ENCODE results near the gene PLPPR3. TPM values are rescaled to one million over a fixed set of nuclear protein-coding genes. Genes with fewer than 3 reads are reported as not detected.

Gene PLPPR3
- total RNA-seq, 2 donors from 2014 or later: 110 to 111 TPM

DNA sequence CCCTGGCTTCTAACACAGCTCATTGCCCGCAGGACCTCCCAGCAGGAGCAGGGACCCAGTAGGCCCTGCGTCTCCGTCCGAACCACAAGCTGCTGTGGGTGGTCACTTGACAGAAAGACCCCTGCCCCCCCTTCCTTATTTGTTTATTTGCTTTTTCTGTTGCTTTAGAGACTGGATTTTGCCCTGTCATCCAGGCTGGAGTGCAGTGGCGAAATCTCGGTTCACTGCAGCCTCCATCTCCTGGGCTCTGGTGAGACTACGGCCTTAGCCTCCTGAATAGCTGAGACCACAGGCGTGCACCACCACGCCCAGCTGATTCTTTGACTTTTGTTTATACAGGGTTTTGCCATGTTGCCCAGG, 32.1 kb downstream of the PLPPR3 start:
- no peak for DNase-seq
- no peak overlapping the region for H3K4me3 Mint-ChIP-seq
- peaks cover 4% of the 10 kb centered on the region for H3K36me3 ChIP-seq (ENCODE audit: control insufficient read depth, insufficient read depth, low read length)
- H3K36me3 Mint-ChIP-seq (ENCODE audit: low read depth): peaks cover 4% of the 10 kb centered on the region
- H3K9ac ChIP-seq (ENCODE audit: extremely low read depth, low read length, poor library complexity, severe bottlenecking): peak overlapping the region; percentile 4
- no peak overlapping the region for H3K4me3 ChIP-seq (ENCODE audit: low read length)
- H3K4me1 Mint-ChIP-seq: peaks cover 18% of the 10 kb centered on the region
- H3K27me3 Mint-ChIP-seq (ENCODE audit: insufficient read depth): no peaks in the 10 kb centered on the region
- no peaks in the 10 kb centered on the region for H3K9me3 ChIP-seq (ENCODE audit: control insufficient read depth, low read length)
- no peaks in the 10 kb centered on the region for H3K27me3 ChIP-seq (ENCODE audit: control insufficient read depth, insufficient read depth, low read length, poor library complexity, severe bottlenecking)
- peak overlapping the region; percentile 93 for H3K27ac ChIP-seq (ENCODE audit: low read depth, low read length)
- TF ChIP-seq, protein P1, sequence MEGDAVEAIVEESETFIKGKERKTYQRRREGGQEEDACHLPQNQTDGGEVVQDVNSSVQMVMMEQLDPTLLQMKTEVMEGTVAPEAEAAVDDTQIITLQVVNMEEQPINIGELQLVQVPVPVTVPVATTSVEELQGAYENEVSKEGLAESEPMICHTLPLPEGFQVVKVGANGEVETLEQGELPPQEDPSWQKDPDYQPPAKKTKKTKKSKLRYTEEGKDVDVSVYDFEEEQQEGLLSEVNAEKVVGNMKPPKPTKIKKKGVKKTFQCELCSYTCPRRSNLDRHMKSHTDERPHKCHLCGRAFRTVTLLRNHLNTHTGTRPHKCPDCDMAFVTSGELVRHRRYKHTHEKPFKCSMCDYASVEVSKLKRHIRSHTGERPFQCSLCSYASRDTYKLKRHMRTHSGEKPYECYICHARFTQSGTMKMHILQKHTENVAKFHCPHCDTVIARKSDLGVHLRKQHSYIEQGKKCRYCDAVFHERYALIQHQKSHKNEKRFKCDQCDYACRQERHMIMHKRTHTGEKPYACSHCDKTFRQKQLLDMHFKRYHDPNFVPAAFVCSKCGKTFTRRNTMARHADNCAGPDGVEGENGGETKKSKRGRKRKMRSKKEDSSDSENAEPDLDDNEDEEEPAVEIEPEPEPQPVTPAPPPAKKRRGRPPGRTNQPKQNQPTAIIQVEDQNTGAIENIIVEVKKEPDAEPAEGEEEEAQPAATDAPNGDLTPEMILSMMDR (conservative IDR thresholded peaks at IDR 0.05): no peak
- peaks cover 4% of the 10 kb centered on the region for H3K4me1 ChIP-seq (ENCODE audit: control insufficient read depth, insufficient read depth, low read length)
- peak overlapping the region; percentile 75 for H3K27ac Mint-ChIP-seq
- WGBS, 2 experiments (ENCODE audit: insufficient coverage in 1 of 2, insufficient read length in 1 of 2): 77 to 91% methylated on average over 8 to 9 of the region's 9 CpGs
- H3K9me3 Mint-ChIP-seq: no peaks in the 10 kb centered on the region

DNA sequence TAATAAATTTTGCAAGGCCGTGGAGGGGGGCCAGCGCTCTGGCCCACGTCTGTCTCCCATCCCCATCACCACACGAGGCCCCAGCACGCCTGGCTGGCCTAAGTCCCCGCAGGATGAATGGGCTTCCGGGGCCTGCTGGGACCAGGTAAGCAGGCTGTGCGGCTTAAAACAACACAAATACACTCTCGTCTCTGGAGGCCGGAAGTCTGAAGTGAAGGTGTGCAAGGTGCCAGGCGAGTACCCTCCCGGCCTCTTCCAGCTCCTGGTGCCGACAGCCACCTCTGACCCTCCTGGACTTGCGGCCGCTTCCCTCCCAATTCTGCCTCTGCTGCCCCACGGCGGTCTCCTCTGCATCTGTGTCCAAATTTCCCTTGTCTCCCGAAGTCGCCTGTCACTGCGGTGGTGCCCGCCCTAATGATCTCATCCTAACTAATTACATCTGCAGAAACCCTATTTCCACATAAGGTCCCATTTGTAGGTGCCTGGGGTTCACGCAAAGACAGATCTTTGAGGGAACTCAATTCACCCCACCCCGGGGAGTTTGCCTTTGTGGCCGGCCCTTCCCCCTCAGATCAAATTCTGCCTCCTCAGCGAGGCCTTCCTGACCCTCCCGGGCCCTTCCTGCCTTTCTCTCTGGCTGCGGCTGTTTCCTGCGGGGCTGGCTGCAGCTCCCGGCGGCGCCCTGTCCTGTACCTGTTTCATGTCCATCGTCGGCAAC, 32.6 kb downstream of the PLPPR3 start:
- Histone ChIP-seq H3K9me3 (ENCODE audit: control insufficient read depth, low read length) (no peaks in the 10 kb centered on the region), H3K27ac (ENCODE audit: low read depth, low read length) (peak overlapping the region; percentile 93), H3K36me3 (ENCODE audit: control insufficient read depth, insufficient read depth, low read length) (peaks cover 4% of the 10 kb centered on the region), H3K4me3 (ENCODE audit: low read length) (no peak overlapping the region), H3K9ac (ENCODE audit: extremely low read depth, low read length, poor library complexity, severe bottlenecking) (peak overlapping the region; percentile 4), H3K27me3 (ENCODE audit: control insufficient read depth, insufficient read depth, low read length, poor library complexity, severe bottlenecking) (no peaks in the 10 kb centered on the region), H3K4me1 (ENCODE audit: control insufficient read depth, insufficient read depth, low read length) (peaks cover 4% of the 10 kb centered on the region)
- H3K9me3 Mint-ChIP-seq: peaks cover 3% of the 10 kb centered on the region
- peaks cover 8% of the 10 kb centered on the region for H3K36me3 Mint-ChIP-seq (ENCODE audit: low read depth)
- peaks cover 18% of the 10 kb centered on the region for H3K4me1 Mint-ChIP-seq
- H3K4me3 Mint-ChIP-seq: peak overlapping the region; percentile 1
- TF ChIP-seq, protein P1 (conservative IDR thresholded peaks at IDR 0.05): peak; percentile 44
- 38 to 56% methylated on average over 29 to 33 of the region's 33 CpGs for WGBS, 2 experiments (ENCODE audit: insufficient coverage in 1 of 2, insufficient read length in 1 of 2)
- peak overlapping the region; percentile 75 for H3K27ac Mint-ChIP-seq
- peak; percentile 82 for DNase-seq
- no peaks in the 10 kb centered on the region for H3K27me3 Mint-ChIP-seq (ENCODE audit: insufficient read depth)

DNA sequence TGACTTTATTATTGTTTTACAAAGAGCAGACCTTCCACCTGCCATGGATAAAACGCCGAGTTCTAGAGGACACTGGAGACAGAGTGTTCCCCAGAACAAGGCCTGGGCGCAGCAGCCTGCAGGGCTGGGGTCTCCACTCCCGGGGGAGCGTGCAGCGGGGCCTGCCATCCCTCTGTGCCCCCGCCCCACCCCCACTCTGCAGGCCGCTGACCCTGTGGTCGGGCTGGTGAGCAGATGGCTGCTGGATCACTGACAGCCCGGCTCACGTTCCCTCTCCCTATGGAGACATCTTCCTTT, 33.1 kb downstream of the PLPPR3 start:
- Histone ChIP-seq H3K27me3 (ENCODE audit: control insufficient read depth, insufficient read depth, low read length, poor library complexity, severe bottlenecking) (no peaks in the 10 kb centered on the region), H3K4me3 (ENCODE audit: low read length) (no peak overlapping the region), H3K27ac (ENCODE audit: low read depth, low read length) (peak overlapping the region; percentile 93), H3K9ac (ENCODE audit: extremely low read depth, low read length, poor library complexity, severe bottlenecking) (no peak overlapping the region), H3K36me3 (ENCODE audit: control insufficient read depth, insufficient read depth, low read length) (peaks cover 4% of the 10 kb centered on the region), H3K4me1 (ENCODE audit: control insufficient read depth, insufficient read depth, low read length) (peaks cover 4% of the 10 kb centered on the region), H3K9me3 (ENCODE audit: control insufficient read depth, low read length) (no peaks in the 10 kb centered on the region)
- Mint-ChIP-seq H3K4me1 (peaks cover 18% of the 10 kb centered on the region), H3K9me3 (peaks cover 3% of the 10 kb centered on the region), H3K4me3 (no peak overlapping the region), H3K27me3 (ENCODE audit: insufficient read depth) (no peaks in the 10 kb centered on the region), H3K36me3 (ENCODE audit: low read depth) (peaks cover 8% of the 10 kb centered on the region), H3K27ac (peak overlapping the region; percentile 75)
- WGBS, 2 experiments (ENCODE audit: insufficient coverage in 1 of 2, insufficient read length in 1 of 2): 69 to 86% methylated on average over 5 to 11 of the region's 11 CpGs
- TF ChIP-seq, protein P1 (conservative IDR thresholded peaks at IDR 0.05): no peak
- no peak for DNase-seq
